ENCODE results near the gene DIP2A.
"Not testable (repeated sequence)": the region's sequence is repeated elsewhere in the genome, so short reads cannot be mapped to it uniquely, and the experiment has no call there.

DIP2A gene

DNA sequence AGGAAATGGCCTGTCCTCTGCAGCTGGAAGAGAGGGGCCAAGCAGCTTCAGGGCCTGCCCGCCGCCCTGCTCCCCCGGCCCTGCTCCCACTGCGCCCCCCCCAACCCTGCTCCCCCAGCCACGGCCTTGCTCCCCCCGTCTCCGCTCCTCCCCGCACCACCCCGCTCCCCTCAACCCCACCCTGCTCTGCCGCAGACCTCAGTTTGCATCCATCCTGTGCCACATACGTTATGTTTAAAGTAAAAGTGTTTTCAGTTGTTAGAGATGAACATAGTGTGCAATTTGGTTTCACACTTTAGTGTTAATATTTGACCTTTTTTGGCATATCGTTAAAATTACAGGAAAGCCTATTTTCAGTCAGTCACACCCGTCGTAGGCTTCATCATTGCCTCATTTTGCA lies 34.1 kb upstream of the DIP2A start:
- DNase-seq (ENCODE audit: low read depth): no peak

DNA sequence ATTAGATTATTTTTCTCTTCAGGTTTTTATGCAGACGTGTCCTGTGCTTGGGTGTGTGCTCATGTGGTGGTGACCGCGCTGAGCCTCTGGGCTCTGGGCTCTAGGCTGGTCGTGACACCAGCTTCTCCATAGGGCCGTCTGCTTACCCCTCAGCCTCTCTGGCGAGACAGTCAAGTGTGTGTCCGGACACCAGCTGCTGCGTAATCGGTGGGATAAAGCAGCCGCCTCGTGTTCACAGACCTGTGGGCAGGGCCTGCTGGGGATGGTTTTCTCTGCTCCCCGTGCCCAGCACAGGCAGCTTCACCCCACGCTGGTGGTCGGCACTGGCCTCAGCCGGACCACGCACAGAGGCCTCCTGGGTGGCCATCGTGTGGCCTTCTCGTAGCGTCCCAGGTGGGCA lies 33.6 kb upstream of the DIP2A start:
- DNase-seq (ENCODE audit: low read depth): no peak

DNA sequence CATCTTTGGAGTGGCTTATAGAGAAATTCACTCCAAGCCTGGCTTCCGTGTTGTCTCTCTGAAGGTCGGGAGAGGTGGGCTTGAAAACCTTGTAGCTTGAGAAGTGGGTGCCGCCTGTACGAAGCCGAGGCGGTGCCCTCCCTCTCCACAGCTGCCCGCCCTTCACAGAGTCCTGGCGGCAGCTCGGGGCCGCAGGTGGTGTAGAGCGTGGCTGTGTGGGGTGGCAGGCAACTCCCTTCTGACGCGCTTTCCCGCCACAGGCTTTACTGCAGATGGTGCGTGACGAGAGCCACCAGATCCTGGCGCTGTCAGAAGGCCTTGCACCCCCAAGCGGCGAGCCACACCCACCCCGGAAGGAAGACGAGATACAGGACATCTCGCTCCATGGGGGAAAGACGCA lies 33.1 kb upstream of the DIP2A start:
- DNase-seq (ENCODE audit: low read depth): peak; percentile 37

DNA sequence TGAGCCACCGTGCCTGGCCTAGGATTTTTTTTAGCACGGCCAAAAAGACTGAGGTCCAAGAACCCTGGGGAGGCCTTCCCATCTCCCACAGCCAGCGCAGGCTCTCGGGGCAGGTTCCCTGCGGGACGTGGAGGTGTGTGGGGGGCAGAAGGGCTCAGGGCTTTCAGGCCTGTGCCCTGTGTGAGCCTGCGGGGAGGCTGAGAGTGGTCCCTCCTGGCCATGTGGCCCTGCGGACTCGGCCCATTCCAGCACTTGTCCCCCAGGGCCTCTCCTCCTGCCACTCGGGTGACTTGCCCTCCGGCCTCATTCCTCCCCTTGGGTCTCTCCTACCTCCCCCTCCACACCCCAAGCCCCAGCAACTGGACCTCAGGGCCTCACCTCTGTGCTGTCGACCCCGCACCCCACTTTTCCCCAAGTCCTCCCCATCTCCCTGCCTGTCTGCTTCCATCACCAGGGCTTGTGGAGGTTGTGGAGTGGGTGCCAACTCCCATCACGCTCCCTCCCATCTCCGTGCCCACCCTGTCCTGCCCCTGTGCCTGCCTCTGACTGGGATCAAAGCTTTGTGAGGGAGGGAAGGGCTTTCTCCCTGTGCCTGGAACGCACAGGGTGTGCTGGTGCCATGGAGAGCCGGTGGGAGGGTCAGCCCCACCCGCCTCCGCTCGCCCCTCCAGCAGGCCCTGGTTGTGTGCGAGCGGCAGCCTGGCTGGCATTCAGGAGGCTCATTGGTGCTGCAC lies 32.2 kb upstream of the DIP2A start:
- no peak for DNase-seq (ENCODE audit: low read depth)

DNA sequence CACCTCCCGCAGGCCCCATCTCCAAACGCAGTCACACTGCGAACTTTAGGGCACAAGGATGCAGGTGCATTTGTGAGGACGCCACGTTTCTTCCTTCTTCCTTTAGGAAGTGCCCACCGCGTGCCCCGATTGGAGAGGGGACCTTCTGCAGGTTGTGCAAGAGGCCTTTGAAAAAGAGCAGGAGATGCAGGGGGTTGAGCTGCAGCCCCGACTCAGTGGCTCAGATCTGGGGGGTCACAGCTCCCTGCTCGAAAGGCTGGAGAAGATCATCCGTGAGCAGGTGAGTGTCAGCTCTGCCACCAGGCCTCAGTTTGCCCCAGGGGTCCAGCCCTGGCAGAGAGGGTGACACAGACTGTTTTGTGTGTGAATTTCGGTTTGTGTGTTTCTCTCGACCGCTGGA lies 31.2 kb upstream of the DIP2A start:
- DNase-seq (ENCODE audit: low read depth): no peak

DNA sequence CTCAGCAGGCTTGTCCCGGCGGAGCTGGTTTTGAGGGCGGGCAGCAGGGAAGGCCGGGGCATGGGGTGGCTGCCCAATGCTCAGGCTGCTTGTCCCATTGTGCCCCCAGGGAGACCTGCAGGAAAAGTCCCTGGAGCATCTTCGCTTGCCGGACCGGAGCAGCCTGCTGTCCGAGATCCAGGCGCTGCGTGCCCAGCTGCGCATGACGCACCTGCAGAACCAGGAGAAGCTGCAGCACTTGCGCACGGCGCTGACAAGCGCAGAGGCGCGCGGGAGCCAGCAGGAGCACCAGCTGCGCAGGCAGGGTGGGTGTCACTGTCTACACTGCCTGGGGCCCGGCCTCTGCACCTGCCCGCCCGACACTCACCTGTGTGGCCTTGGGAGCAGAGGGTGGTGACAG lies 30.4 kb upstream of the DIP2A start:
- DNase-seq (ENCODE audit: low read depth): no peak

DNA sequence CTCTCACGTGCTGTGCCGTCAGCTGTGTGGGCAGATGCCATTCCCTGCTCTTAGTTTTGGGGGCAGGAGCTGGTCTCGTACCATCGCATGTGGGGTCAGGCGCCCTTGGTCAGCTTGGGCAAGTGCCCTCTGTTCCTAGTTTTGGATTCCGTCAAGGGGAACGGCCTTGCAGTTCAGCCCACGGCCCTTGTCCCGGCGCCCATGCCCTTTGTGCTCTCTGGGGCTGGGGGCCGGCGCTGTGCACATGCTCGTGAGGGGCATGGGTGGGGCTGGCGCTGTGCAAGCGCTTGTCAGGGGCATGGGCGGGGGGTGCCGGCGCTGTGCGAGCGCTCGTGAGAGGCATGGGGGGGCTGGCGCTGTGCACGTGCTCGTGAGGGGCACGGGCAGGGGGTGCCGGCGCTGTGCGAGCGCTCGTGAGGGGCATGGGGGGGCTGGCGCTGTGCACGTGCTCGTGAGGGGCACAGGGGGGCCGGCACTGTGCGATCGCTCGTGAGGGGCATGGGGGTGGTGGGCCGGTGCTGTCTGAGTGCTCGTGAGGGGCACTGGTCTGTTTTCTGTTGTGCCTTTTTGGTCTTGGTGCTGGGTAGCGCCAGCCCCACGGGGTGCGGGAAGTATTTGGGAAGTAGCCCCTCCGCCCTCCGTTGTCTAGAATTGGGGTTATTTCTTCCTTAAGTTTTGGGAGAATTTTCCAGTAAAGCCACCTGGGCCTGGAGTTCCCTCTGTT lies 29.5 kb upstream of the DIP2A start:
- DNase-seq (ENCODE audit: low read depth): no peak

DNA sequence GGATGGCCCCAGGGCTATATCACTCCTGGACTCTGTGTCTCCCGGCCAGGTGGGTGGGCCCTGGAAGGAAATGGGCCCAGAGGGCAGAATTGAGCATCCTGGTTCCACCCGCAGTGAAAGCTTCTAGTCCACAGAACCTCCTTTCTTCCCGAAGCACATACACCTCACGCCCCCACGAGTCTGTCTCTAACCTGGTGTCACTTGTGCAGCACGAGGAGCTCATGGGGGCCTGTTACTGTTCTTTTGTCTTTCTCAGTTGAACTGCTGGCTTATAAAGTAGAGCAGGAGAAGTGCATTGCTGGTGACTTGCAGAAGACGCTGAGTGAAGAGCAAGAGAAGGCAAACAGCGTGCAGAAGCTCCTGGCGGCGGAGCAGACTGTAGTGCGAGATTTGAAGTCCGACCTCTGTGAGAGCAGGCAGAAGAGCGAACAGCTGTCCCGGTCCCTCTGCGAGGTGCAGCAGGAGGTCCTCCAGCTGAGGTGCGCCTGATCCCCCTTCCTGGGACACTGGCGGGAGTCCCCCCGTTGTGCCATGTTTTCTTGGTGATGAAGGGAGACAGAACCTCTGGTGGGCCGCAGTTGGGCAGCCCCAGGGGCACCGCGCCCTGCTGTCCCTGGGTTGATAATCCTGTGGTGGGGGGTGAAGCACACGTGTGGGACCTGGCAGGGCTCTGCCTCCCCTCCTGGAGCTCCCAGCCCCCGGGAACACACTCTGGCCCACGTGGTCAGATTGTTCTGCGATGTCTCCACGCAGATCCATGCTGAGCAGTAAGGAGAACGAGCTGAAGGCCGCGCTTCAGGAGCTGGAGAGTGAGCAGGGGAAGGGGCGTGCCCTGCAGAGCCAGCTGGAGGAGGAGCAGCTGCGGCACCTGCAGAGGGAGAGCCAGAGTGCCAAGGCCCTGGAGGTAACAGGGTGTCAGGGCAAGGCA lies 28.7 kb upstream of the DIP2A start:
- DNase-seq (ENCODE audit: low read depth): no peak

DNA sequence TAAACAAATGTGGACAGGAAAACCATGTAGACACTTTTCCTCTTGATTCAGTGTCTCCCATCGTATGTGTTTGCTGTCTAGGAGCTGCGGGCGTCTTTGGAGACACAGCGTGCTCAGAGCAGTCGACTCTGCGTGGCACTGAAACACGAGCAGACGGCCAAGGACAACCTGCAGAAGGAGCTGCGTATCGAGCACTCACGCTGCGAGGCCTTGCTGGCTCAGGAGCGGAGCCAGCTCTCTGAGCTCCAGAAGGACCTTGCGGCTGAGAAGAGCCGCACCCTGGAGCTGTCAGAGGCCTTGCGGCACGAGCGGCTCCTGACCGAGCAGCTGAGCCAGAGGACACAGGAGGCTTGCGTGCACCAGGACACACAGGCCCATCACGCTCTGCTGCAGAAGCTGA lies 27.2 kb upstream of the DIP2A start:
- no peak for DNase-seq (ENCODE audit: low read depth)

DNA sequence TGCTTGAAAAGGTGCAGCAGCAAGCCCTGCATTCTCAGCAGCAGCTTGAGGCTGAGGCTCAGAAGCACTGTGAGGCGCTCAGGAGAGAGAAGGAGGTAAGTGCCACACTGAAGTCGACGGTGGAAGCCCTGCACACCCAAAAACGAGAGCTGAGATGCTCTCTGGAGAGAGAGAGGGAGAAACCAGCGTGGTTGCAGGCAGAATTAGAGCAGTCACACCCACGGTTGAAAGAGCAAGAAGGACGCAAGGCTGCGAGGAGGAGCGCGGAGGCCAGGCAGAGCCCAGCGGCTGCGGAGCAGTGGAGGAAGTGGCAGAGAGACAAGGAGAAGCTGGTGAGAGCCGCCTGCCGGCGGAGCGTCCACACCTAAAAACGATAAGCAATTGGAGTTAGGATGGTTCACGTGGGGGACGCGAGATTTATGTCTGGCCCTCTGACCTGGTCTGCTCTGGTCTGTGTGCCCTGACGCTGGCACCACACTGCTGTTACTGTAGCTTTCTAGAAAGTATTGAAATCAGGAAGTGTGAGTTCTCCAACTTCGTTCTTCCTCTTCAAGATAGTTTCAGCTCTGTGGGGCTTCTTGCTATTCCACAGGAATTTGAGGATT lies 26.7 kb upstream of the DIP2A start:
- no peak for DNase-seq (ENCODE audit: low read depth)

DNA sequence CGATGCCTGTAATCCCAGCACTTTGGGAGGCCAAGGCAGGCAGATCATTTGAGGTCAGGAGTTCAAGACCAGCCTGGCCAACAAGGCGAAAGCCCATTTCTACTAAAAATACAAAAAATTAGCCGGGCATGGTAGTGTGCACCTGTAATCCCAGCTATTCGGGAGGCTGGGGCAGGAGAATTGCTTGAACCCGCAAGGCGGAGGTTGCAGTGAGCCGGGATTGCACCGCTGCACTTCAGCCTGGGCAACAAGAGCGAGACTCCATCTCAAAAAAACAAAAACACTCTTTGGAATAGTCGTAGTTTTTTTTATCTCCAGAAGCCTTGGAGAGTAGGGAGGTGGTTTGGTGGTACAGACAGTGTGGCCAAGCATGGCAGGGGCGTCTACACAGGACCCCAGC lies 25.6 kb upstream of the DIP2A start:
- DNase-seq (ENCODE audit: low read depth): not testable (repeated sequence)

DNA sequence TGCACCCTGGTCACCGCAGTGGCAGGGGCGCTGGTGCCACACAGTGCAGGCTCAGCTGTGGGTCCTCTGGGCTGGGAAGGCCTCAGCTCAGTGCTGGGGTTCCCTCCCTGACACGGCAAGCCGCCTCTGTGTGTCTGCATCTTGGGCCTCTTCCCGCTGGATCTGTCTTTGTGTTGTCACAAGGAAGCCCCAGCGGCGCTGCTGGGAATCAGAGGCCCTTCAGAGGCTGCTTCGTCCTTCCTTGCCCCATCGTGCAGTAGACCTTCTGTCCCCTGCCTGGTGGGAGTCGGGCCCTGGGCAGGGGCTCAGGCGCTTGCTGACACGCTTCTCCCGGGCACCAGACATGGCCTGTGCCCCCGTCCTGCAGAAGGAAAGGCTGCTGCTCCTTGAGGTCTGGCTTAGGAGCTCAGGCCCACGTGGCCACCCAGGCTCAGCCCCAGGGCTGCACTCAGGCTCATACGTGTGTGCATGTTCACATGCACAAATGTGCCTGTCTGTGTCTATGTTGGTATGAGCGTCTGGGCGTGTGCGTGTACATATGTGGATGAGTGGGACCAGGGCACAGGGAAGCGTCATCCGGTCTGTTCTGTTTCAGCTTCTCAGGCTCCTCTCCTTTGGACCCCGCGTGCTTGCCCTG lies 24.3 kb upstream of the DIP2A start:
- DNase-seq (ENCODE audit: low read depth): no peak

DNA sequence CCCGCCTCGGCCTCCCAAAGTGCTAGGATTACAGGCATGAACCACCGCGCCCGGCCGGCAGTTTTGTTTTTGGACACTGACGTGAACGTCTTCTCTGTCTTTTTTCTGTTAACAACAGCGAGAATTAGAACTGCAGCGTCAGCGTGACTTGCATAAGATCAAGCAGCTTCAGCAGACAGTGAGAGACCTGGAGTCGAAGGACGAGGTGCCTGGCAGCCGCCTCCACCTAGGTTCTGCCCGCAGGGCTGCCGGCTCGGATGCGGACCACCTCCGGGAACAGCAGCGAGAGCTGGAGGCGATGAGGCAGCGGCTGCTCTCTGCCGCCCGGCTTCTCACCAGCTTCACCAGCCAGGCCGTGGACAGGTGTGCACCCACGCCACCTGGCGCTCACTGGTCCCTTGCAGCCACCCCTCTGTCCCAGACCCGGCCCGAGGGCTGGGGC lies 22.9 kb upstream of the DIP2A start:
- DNase-seq (ENCODE audit: low read depth): no peak

DNA sequence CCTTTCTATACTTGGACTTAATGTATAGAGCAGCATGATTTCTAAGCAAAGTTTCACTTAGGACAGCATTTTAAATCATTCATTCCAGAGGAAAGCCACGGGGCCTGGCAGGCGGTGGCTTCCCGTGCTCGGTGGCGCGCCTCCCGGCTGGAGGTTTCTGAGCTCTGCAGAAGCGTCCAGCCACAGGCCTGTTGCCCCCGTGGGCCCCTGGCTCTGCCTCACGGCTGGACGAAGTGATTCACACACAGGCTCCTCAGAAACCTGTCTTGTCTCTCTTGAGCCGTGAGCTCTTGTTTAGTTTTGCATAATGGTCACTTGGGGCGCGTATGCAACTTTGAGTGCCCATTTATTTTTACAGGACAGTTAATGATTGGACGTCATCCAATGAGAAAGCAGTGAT lies 22.1 kb upstream of the DIP2A start:
- no peak for DNase-seq (ENCODE audit: low read depth)

DNA sequence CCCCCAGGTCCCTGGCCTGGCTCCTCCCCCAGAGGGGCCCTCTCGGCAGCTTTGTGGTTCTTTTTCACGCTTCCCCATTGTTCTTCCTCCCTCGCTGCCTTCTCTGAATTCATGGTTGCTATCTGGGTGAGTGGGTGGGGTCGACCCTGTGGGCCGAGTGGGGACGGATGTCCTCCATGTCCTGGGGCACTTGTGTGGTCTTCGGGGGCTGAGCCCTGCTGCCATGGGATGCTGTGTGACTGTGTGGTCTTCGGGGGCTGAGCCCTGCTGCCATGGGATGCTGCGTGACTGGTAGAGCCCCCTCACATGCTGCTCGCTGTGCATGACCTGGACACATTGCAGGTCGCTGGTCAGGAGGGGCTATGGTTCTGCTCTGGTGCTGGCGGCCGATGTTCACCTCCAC lies 21.6 kb upstream of the DIP2A start:
- no peak for DNase-seq (ENCODE audit: low read depth)

DNA sequence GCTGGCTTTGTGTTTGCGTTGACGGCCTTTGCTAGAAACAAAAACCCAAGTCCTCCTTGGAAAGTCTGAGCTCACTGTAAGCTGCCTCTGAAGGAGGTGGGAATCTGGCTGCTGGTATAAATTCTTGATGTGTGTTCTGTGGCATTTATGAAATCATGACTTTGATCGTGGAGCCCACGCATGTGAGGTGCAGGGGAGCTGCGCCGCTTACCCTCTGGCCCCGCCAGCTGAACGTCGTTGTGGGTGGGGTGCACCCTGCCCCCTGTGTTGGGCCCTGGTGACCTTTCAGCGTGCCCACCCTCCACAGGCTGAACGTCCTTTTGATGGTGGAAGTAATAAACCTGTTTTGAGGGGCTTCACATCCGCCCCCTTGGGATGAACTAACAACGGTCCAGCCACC lies 21.2 kb upstream of the DIP2A start:
- no peak for DNase-seq (ENCODE audit: low read depth)

DNA sequence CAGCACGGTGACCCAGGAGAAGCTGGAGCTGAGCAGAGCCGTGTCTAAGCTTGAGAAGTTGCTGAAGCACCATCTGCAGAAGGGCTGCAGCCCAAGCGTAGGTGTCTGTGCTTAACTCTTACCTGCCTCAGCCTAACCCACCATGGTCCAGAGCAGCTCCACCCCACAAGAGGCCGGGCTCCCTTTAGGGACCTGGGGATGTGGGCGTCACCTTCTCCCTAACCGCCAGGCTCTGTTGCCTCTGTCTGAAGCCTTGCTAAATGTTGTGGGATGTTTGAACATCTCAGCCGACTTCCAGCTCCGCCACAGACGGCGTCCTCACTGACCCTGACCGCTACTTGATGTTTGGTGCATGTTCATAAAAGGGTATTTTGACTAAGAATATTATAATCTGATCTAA lies 20.4 kb upstream of the DIP2A start:
- no peak for DNase-seq (ENCODE audit: low read depth)

DNA sequence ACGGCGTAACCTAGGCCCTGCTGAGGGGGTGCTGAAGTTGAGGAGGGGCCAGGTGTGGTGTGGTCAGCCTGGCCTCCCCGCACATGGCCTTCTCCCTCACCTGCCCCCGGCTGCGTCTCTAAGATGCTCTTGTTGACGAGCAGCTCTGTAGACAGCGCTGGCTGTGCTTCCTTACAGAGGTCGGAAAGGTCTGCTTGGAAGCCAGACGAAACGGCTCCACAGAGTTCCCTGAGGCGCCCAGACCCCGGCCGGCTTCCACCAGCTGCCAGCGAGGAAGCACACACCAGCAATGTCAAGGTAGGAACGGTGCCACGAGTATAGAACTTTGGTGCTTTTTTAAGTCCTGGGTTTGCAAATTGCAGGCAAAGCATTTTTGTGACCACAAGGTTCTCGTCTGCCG lies 18.8 kb upstream of the DIP2A start:
- DNase-seq (ENCODE audit: low read depth): no peak

DNA sequence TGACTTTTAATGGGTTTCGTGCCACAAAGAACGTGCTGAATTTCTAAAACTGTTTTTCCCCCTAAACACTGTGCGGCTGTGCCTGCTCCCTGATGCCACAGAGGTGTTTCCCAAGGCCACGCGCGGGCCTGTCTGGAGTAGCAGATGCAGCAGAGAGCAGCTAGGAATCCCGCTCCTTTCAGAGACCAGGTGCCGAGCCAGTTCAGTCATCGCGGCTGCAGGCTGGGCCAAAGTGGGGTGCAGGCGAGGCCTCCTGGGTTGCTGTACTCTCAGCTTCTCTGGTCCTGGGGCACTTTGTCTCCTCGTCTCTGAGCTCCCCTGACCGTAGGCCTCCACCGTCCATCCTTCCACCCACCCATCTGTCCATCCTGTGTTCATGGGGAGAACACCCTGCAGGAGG lies 17.4 kb upstream of the DIP2A start:
- no peak for DNase-seq (ENCODE audit: low read depth)

DNA sequence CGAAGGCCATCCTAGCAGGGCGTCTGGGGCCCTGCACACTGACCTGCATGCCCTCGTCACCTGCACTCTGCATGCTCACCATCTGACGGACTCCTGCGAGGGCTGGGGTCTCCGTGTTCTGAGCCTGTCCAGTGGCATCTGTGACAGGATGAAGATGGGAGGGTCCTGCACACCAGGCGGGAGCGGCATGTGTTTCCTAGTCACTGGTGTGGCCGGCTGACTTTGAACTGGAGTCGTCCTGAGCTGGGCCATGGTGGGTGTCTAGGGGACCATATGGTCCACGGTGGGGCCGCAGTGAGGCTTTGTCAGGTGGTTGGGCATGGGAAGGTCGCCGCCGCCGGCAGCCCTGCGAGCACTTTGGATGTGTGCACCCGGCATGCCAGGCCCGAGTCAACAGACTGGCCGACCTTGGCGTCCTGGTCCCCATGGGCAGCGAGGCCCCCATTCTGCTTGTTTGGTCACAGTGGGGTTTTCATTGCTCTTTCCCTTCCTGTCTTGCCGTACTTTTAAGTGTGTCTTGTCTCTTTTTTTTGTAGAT lies 16.7 kb upstream of the DIP2A start:
- DNase-seq (ENCODE audit: low read depth): no peak

DNA sequence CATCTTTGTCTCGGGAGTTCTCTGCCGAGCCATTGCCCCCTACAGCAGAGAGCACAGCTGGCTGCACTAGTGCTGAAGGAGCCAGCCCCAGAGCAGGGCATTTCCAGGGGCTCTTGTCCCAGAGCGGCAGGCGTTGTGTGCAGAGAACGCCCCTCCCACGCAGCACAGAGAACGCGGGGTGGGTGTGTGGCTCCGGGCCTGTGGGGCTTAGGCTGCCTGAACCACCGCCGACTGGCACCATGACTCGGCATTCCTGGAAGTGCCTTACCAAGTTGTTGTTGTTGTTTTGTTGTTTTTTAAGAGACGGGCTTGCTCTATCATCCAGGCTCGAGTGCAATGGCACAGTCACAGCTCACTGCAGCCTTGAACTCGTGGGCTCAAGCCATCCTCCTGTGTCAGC lies 15.8 kb upstream of the DIP2A start:
- DNase-seq (ENCODE audit: low read depth): no peak

DNA sequence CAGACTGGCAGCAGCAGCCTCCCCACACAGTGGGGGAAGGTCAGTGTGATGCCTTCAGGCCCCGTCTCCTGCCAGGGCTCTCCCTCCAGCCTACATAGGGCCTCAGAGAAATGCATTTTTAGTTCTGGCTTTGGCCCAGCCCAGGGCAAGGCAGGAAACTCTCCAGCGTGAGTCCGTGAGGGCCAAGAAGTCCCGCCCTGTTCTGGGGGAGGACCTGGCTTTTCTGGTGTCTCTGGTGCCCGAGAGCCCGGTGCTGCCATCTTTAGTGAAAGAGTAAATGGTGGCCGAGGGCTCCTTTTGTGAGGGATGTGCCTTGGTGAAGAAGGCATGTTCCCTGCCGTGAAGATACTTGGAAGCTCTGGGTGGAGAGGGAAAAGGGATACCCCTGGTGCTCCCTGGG lies 14.8 kb upstream of the DIP2A start:
- no peak for DNase-seq (ENCODE audit: low read depth)
